Hepatocyte (in vitro differentiated cells): ENCODE data around the gene CTBP2. TPM values are rescaled to one million over a fixed set of nuclear protein-coding genes. Genes with fewer than 3 reads are reported as not detected.

ENCODE experiments used
- DNase-seq: peaks from one replicate; pipeline ENCODE4 v3.0.0-alpha.2; 2016; ENCODE audit warnings: low spot score
- H2AFZ ChIP-seq: fragments of 200-600 bp; sonication (generic); 2 replicates; pipeline ENCODE4 v1.6.0; 2016; ENCODE audit warnings: antibody characterized with exemption, mild to moderate bottlenecking
- H3K27ac ChIP-seq: fragments of 200-600 bp; sonication (generic); 2 replicates; pipeline ENCODE4 v1.5.1; 2016; ENCODE audit warnings: mild to moderate bottlenecking
- H3K27me3 ChIP-seq: fragments of 200-600 bp; sonication (generic); 2 replicates; pipeline ENCODE4 v1.6.1; 2016
- H3K36me3 ChIP-seq: fragments of 200-600 bp; sonication (generic); replicated peaks from 2 replicates; pipeline ENCODE4 v1.5.1; 2016; ENCODE audit warnings: low read depth; ENCODE audit not compliant: insufficient read depth
- H3K4me1 ChIP-seq: fragments of 200-600 bp; sonication (generic); 2 replicates; pipeline ENCODE4 v1.5.1; 2016; ENCODE audit warnings: mild to moderate bottlenecking, moderate library complexity; ENCODE audit not compliant: insufficient read depth
- H3K4me2 ChIP-seq: fragments of 200-600 bp; sonication (generic); 2 replicates; pipeline ENCODE4 v1.6.0; 2016
- H3K4me3 ChIP-seq: fragments of 200-600 bp; sonication (generic); 2 replicates; pipeline ENCODE4 v1.5.1; 2016; ENCODE audit warnings: mild to moderate bottlenecking
- H3K79me2 ChIP-seq: fragments of 200-600 bp; sonication (generic); 2 replicates; pipeline ENCODE4 v1.6.0; 2017; ENCODE audit warnings: mild to moderate bottlenecking
- H3K9me2 ChIP-seq: fragments of 200-600 bp; sonication (generic); replicated peaks from 2 replicates; pipeline ENCODE4 v1.6.0; 2017; ENCODE audit warnings: mild to moderate bottlenecking; ENCODE audit not compliant: insufficient read depth
- H3K9me3 ChIP-seq: fragments of 200-600 bp; sonication (generic); 2 replicates; pipeline ENCODE4 v1.5.1; 2016; ENCODE audit warnings: low read depth, mild to moderate bottlenecking
- H4K20me1 ChIP-seq: fragments of 200-600 bp; sonication (generic); 2 replicates; pipeline ENCODE4 v1.6.0; 2016; ENCODE audit warnings: mild to moderate bottlenecking; ENCODE audit not compliant: insufficient read depth, poor library complexity, severe bottlenecking
- CTCF ChIP-seq: fragments of 200-600 bp; sonication (generic); IDR thresholded peaks from 2 replicates; pipeline ENCODE4 v1.5.1; 2016; ENCODE audit warnings: antibody characterized with exemption, mild to moderate bottlenecking; ENCODE audit not compliant: poor library complexity
- EZH2 ChIP-seq: fragments of 200-600 bp; sonication (generic); IDR thresholded peaks from 2 replicates; pipeline ENCODE4 v1.6.1; 2016; ENCODE audit warnings: antibody characterized with exemption, mild to moderate bottlenecking, borderline replicate concordance
- EZH2phosphoT487 ChIP-seq: fragments of 200-600 bp; sonication (generic); IDR thresholded peaks from one replicate; pipeline ENCODE4 v1.6.1; 2018; ENCODE audit warnings: antibody characterized with exemption, mild to moderate bottlenecking, low read depth, moderate library complexity; ENCODE audit not compliant: unreplicated experiment, severe bottlenecking
- WGBS: methylation state at CpG from one replicate; pipeline ENCODE4 v1.1.6; 2016; ENCODE audit warnings: low lambda C conversion rate; ENCODE audit errors: missing lambda C conversion rate; 5-methylcytosine and 5-hydroxymethylcytosine counted together
- polyA plus RNA-seq: library from polyadenylated mRNA; unstranded; fragments of >200 nt; fragmentation: Nextera tagmentation; extraction: Ambion mirVana; gene quantifications from 2 replicates; pipeline ENCODE4 v1.2.1, GENCODE V29; 2016
- total RNA-seq: library from RNA; depleted of rRNA; stranded (reverse); fragments of >200 nt; gene quantifications from 2 replicates; pipeline ENCODE4 v1.2.3, GENCODE V29; 2014

Gene CTBP2
- total and polyA plus RNA-seq, 2 experiments from 2014 or later, result 61.3 to 81.0 TPM

- Histone ChIP-seq H3K4me1 (peaks cover 9% of the 10 kb centered on the region), H3K4me2 (no peak overlapping the region), H3K79me2 (peaks cover 98% of the 10 kb centered on the region), H2AFZ (no peak overlapping the region), H3K27me3 (no peaks in the 10 kb centered on the region), H3K36me3 (no peaks in the 10 kb centered on the region), H3K9me3 (no peaks in the 10 kb centered on the region), H3K4me3 (no peak overlapping the region), H3K27ac (peak overlapping the region; percentile 48), H4K20me1 (peaks cover 86% of the 10 kb centered on the region), H3K9me2 (no peaks in the 10 kb centered on the region)
- peak; percentile 42 for DNase-seq
- WGBS, result 45% methylated on average over 3 of the region's 3 CpGs
- TF ChIP-seq CTCF (no peak), EZH2 (no peak), EZH2phosphoT487 (no peak)
Observed at GRCh38 chr10:125102246-125102645, 58.1 kb downstream of the CTBP2 start.

GRCh38 chr10:125101581-125101980, 58.8 kb downstream of the CTBP2 start:
- no peak overlapping the region for H3K27ac ChIP-seq

GRCh38 chr10:125101049-125101448, 59.3 kb downstream of the CTBP2 start:
- no peak overlapping the region for H3K4me2 ChIP-seq
- peaks cover 9% of the 10 kb centered on the region for H3K4me1 ChIP-seq
- H3K27ac ChIP-seq, result no peak overlapping the region
- no peak overlapping the region for H2AFZ ChIP-seq
- no peak for DNase-seq
- no peaks in the 10 kb centered on the region for H3K9me3 ChIP-seq
- 92% methylated on average over 9 of the region's 9 CpGs for WGBS
- no peaks in the 10 kb centered on the region for H3K9me2 ChIP-seq
- H3K27me3 ChIP-seq, result no peaks in the 10 kb centered on the region
- H3K4me3 ChIP-seq, result no peak overlapping the region
- peaks cover 89% of the 10 kb centered on the region for H4K20me1 ChIP-seq
- H3K36me3 ChIP-seq, result no peaks in the 10 kb centered on the region
- no peak for TF ChIP-seq EZH2phosphoT487
- TF ChIP-seq EZH2, result no peak
- TF ChIP-seq CTCF, result no peak
- peaks cover 98% of the 10 kb centered on the region for H3K79me2 ChIP-seq

More at GRCh38 chr10:125101581-125101980, 58.8 kb downstream of the CTBP2 start:
- Histone ChIP-seq H3K9me2 (no peaks in the 10 kb centered on the region), H3K4me3 (no peak overlapping the region), H3K4me2 (no peak overlapping the region), H4K20me1 (peaks cover 87% of the 10 kb centered on the region), H3K36me3 (no peaks in the 10 kb centered on the region), H3K4me1 (peaks cover 9% of the 10 kb centered on the region), H3K27me3 (no peaks in the 10 kb centered on the region), H2AFZ (no peak overlapping the region), H3K9me3 (no peaks in the 10 kb centered on the region), H3K79me2 (peaks cover 98% of the 10 kb centered on the region)
- DNase-seq, result no peak
- 96% methylated on average over 9 of the region's 9 CpGs for WGBS
- no peak for TF ChIP-seq CTCF

- WGBS, result 98% methylated on average over 20 of the region's 20 CpGs
- TF ChIP-seq EZH2phosphoT487 (no peak), CTCF (no peak), EZH2 (no peak)
- DNase-seq, result no peak
- peaks cover 91% of the 10 kb centered on the region for H4K20me1 ChIP-seq
- H3K27me3 ChIP-seq, result no peaks in the 10 kb centered on the region
- no peaks in the 10 kb centered on the region for H3K9me2 ChIP-seq
- H3K9me3 ChIP-seq, result no peaks in the 10 kb centered on the region
- H3K4me3 ChIP-seq, result no peak overlapping the region
- H3K36me3 ChIP-seq, result no peaks in the 10 kb centered on the region
- H3K79me2 ChIP-seq, result peaks cover 98% of the 10 kb centered on the region
- H3K4me2 ChIP-seq, result no peak overlapping the region
- peaks cover 24% of the 10 kb centered on the region for H3K4me1 ChIP-seq
- no peak overlapping the region for H2AFZ ChIP-seq
- H3K27ac ChIP-seq, result no peak overlapping the region
Observed at GRCh38 chr10:125097409-125098070, 62.8 kb downstream of the CTBP2 start.
